Naive thymus-derived CD4-positive, alpha-beta T cell (primary cell): ENCODE data around the gene WWP2. TPM values are rescaled to one million over a fixed set of nuclear protein-coding genes. Genes with fewer than 3 reads are reported as not detected.
A peak's percentile ranks its signal among the peaks of the same experiment; 100 is the strongest.

ENCODE experiments used
- ATAC-seq: fragments of 150-1000 bp; cut with Tn5 transposase; 2 replicates; pipeline ENCODE4 v1.10.0; 2021; ENCODE audit warnings: mild to moderate bottlenecking, moderate library complexity
- CTCF ChIA-PET: fragments of 350-600 bp; sonication (Branson Sonifier 250); formaldehyde crosslinking; loops from one replicate; lab custom pipeline; 2021; ENCODE audit warnings: antibody characterized with exemption; lab: Charles Lee
- POLR2A ChIA-PET: fragments of 350-600 bp; sonication (Branson Sonifier 250); formaldehyde crosslinking; loops from one replicate; lab custom pipeline; 2021; ENCODE audit warnings: antibody characterized with exemption, inconsistent platforms; lab: Charles Lee
- DNase-seq, 9 donors: peaks; one replicate each; pipeline versions ENCODE4 v3.0.0 to v3.0.0-alpha.2; 2020 to 2022; ENCODE audit warnings: mixed read lengths in 1 of 9
- H3K27ac ChIP-seq: one replicate; pipeline ENCODE4 v1.7.0; 2013; ENCODE audit warnings: mild to moderate bottlenecking, low read depth, low read length, moderate library complexity
- H3K27me3 ChIP-seq, 2 donors: one replicate each; pipeline ENCODE4 v1.7.0; 2013; ENCODE audit warnings: low read length in 2 of 2, mild to moderate bottlenecking in 2 of 2, moderate library complexity in 2 of 2; ENCODE audit not compliant: control insufficient read depth in 2 of 2, insufficient read depth in 2 of 2
- H3K36me3 ChIP-seq, 3 experiments: 1 replicate in 2 of 3; 2 replicates in 1 of 3; pipeline ENCODE4 v1.7.0; 2013; ENCODE audit warnings: low read length in 3 of 3, mild to moderate bottlenecking in 3 of 3, moderate library complexity in 1 of 3; ENCODE audit not compliant: insufficient read depth in 3 of 3, control insufficient read depth in 2 of 3
- H3K4me1 ChIP-seq, 2 donors: one replicate each; pipeline ENCODE4 v1.7.0; 2013; ENCODE audit warnings: low read length in 2 of 2, mild to moderate bottlenecking in 2 of 2, moderate library complexity in 1 of 2; ENCODE audit not compliant: control insufficient read depth in 2 of 2, insufficient read depth in 2 of 2
- H3K4me3 ChIP-seq: 2 replicates; pipeline ENCODE4 v1.7.0; 2013; ENCODE audit warnings: mild to moderate bottlenecking, low read length
- H3K9me3 ChIP-seq, 3 experiments: 1 replicate in 2 of 3; 2 replicates in 1 of 3; pipeline ENCODE4 v1.7.0; 2013; ENCODE audit warnings: low read length in 3 of 3; ENCODE audit not compliant: control insufficient read depth in 2 of 3
- H3K27ac Mint-ChIP-seq, 9 donors: one replicate each; pipeline ENCODE4 v1.8.0; 2020 to 2022; ENCODE audit warnings: mixed read lengths in 9 of 9, mild to moderate bottlenecking in 8 of 9, moderate library complexity in 5 of 9, inconsistent platforms in 2 of 9
- H3K27me3 Mint-ChIP-seq, 5 donors: one replicate each; pipeline ENCODE4 v1.8.0; 2021 to 2022; ENCODE audit warnings: mixed read lengths in 5 of 5, mild to moderate bottlenecking in 1 of 5
- H3K36me3 Mint-ChIP-seq, 5 donors: one replicate each; pipeline ENCODE4 v1.8.0; 2020 to 2022; ENCODE audit warnings: mixed read lengths in 5 of 5, mild to moderate bottlenecking in 3 of 5, inconsistent platforms in 1 of 5
- H3K4me1 Mint-ChIP-seq, 7 donors: one replicate each; pipeline ENCODE4 v1.8.0; 2020 to 2022; ENCODE audit warnings: mixed read lengths in 7 of 7, mild to moderate bottlenecking in 3 of 7, inconsistent platforms in 1 of 7
- H3K4me3 Mint-ChIP-seq, 10 donors: one replicate each; pipeline ENCODE4 v1.8.0; 2020 to 2022; ENCODE audit warnings: mild to moderate bottlenecking in 10 of 10, mixed read lengths in 10 of 10, moderate library complexity in 6 of 10, inconsistent platforms in 2 of 10
- H3K9me3 Mint-ChIP-seq, 11 donors: one replicate each; pipeline ENCODE4 v1.8.0; 2020 to 2022; ENCODE audit warnings: mixed read lengths in 11 of 11, mild to moderate bottlenecking in 4 of 11, inconsistent platforms in 1 of 11, moderate library complexity in 1 of 11
- intact Hi-C, 2 donors: fragments of 100-400 bp; cut with micrococcal nuclease; formaldehyde crosslinking; loops; one replicate each; pipeline ENCODE4 v1.15.1; 2023
- polyA plus RNA-seq, 2 donors: library from polyadenylated mRNA; unstranded; fragments of 300-500 nt; fragmentation: Illumina TruSeq; gene quantifications; one replicate each; pipeline ENCODE4 v1.2.3, GENCODE V29; 2021
- total RNA-seq, 6 experiments: library from RNA in 5 of 6; stranded (reverse) in 5 of 6; gene quantifications; 1 replicate in 5 of 6; 2 replicates in 1 of 6; pipeline ENCODE4 v1.2.3 and lab custom pipeline; 2021 to 2026

The WWP2 gene
- total and polyA plus RNA-seq, 7 experiments from 2014 or later: 29.2 to 81.3 (median 64.7) TPM

DNA sequence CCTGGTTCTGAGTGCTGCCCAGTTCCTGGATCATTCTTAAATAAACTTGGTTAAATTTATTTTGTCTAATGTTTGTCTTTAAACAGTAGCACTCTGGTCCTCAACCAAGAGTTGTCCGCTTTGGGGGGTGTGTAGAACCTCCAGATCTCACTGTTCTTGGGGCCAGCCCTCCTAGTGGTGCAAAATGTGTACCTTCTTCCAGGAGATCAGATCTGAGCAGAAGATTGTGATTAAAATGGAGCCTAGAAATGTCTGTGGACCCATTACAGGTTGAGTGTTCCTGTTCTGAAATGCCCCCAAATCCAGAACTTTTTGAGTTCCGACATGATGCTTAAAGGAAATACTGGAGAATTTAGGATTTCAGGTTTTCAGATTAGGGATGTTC lies 143.0 kb downstream of the WWP2 start:
- Histone ChIP-seq H3K4me1 (no peaks in the 10 kb centered on the region), H3K27me3 (no peaks in the 10 kb centered on the region), H3K9me3 (no peaks in the 10 kb centered on the region), H3K27ac (no peak overlapping the region), H3K4me3 (no peak overlapping the region), H3K36me3 (peaks cover 0 to 31% (median 0%) of the 10 kb centered on the region in 3 experiments)
- DNase-seq: no peak
- ATAC-seq: no peak
- ChIA-PET CTCF (no interaction called here), POLR2A (no interaction called here)
- Mint-ChIP-seq H3K27ac (no peak overlapping the region), H3K36me3 (peaks cover 4 to 48% (median 12%) of the 10 kb centered on the region in 5 donors), H3K4me1 (no peaks in the 10 kb centered on the region), H3K4me3 (no peak overlapping the region), H3K27me3 (no peaks in the 10 kb centered on the region), H3K9me3 (no peaks in the 10 kb centered on the region)
- intact Hi-C loops: no loop called here

DNA sequence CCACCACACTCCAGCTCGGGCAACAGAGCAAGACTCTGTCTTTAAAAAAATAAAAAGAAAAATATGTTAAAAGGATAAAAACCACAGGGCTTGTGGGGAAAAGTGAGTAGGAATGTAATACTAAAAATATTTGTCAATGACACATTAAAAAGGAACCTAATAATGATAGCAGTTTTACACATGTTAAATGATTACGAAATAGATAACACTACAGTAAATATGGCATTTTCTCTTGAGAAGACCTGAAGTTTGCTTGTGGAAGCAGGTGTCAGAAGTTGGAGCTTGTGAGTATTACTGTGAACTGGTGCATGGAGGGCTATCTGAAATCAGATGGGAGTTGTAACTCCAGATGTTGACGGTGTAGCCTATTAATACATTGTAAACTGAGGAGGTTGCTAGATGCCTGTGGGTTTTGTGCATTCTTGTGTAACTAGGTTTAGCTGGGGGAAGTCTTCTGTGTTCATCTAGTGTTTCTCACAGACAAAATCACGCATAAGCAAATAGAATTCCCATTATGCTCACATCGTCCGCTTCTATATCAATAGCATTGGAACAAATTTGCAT lies 144.8 kb downstream of the WWP2 start:
- CTCF ChIA-PET: interaction anchor here (0.6 kb wide), 1 partner anchor 1791 kb away, joined by 3 read pairs; no protein-coding TSS in a partner anchor
- H3K4me3 ChIP-seq: no peak overlapping the region
- H3K27me3 Mint-ChIP-seq: no peaks in the 10 kb centered on the region
- no peaks in the 10 kb centered on the region for H3K4me1 ChIP-seq
- POLR2A ChIA-PET: no interaction called here
- ATAC-seq: no peak
- peaks cover 5 to 46% (median 12%) of the 10 kb centered on the region in 5 donors for H3K36me3 Mint-ChIP-seq
- no peak overlapping the region for H3K27ac Mint-ChIP-seq
- peaks cover 0 to 46% (median 7%) of the 10 kb centered on the region in 3 experiments for H3K36me3 ChIP-seq
- no peaks in the 10 kb centered on the region for H3K9me3 Mint-ChIP-seq
- no peak overlapping the region for H3K4me3 Mint-ChIP-seq
- no peak for DNase-seq
- intact Hi-C loops: no loop called here
- H3K9me3 ChIP-seq: no peaks in the 10 kb centered on the region
- H3K27ac ChIP-seq: no peak overlapping the region
- no peaks in the 10 kb centered on the region for H3K4me1 Mint-ChIP-seq
- no peaks in the 10 kb centered on the region for H3K27me3 ChIP-seq

DNA sequence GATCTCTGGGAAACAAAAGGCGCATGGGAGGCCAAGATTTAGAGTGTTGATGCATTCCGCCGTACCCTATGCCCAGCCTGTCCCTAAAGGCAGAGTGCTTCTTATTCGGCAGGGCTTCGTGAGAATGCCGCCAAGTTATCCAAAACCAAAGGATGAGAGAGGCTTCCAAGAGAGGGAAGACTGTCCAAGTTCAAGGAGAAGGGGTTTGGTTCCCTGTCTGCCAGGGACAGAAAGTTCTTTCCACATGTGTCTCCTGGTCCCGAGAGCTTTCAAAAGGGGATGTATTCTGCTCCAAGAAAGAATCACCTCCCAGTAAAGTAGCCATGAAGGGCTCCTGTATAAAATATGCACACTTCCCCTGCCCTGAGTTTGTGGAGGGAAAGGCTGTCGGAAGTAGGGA lies 146.9 kb downstream of the WWP2 start:
- intact Hi-C loops: no loop called here
- no peaks in the 10 kb centered on the region for H3K9me3 ChIP-seq
- H3K27me3 ChIP-seq: no peaks in the 10 kb centered on the region
- H3K9me3 Mint-ChIP-seq: no peaks in the 10 kb centered on the region
- H3K4me3 Mint-ChIP-seq: no peak overlapping the region
- peaks cover 0 to 43% (median 7%) of the 10 kb centered on the region in 3 experiments for H3K36me3 ChIP-seq
- no peak overlapping the region for H3K27ac Mint-ChIP-seq
- CTCF ChIA-PET: no interaction called here
- peaks cover 3 to 34% (median 11%) of the 10 kb centered on the region in 5 donors for H3K36me3 Mint-ChIP-seq
- no peak overlapping the region for H3K27ac ChIP-seq
- DNase-seq: no peak
- no peak overlapping the region for H3K4me3 ChIP-seq
- H3K4me1 Mint-ChIP-seq: no peaks in the 10 kb centered on the region
- no peak for ATAC-seq
- H3K27me3 Mint-ChIP-seq: no peaks in the 10 kb centered on the region
- POLR2A ChIA-PET: no interaction called here
- no peaks in the 10 kb centered on the region for H3K4me1 ChIP-seq

DNA sequence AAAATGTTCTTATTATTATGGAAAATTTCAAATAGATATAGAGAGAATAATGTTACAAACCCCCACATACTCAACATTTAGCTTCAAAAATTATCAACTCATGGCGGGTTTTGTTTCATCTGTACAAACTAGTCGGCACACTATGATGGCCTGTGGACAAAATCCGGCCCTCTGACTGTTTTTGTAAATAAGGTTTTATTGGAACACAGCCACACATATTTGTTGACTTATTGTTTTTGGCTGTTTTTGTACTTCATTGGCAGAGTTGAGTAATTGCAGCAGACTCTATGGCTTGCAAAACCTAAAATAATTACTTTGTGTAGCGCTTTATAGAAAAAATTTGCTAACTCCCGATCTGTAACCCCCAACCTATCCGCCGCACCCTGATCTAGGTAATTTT lies 147.6 kb downstream of the WWP2 start:
- no peaks in the 10 kb centered on the region for H3K9me3 Mint-ChIP-seq
- no peaks in the 10 kb centered on the region for H3K27me3 Mint-ChIP-seq
- H3K27ac ChIP-seq: no peak overlapping the region
- H3K36me3 Mint-ChIP-seq: peaks cover 3 to 39% (median 13%) of the 10 kb centered on the region in 5 donors
- no peak overlapping the region for H3K4me3 ChIP-seq
- CTCF ChIA-PET: no interaction called here
- no peaks in the 10 kb centered on the region for H3K4me1 Mint-ChIP-seq
- intact Hi-C loops: no loop called here
- no peaks in the 10 kb centered on the region for H3K27me3 ChIP-seq
- no peaks in the 10 kb centered on the region for H3K9me3 ChIP-seq
- H3K4me3 Mint-ChIP-seq: no peak overlapping the region
- no peak overlapping the region for H3K27ac Mint-ChIP-seq
- H3K4me1 ChIP-seq: no peaks in the 10 kb centered on the region
- ATAC-seq: no peak
- peaks cover 0 to 42% (median 7%) of the 10 kb centered on the region in 3 experiments for H3K36me3 ChIP-seq
- POLR2A ChIA-PET: no interaction called here
- DNase-seq: no peak

DNA sequence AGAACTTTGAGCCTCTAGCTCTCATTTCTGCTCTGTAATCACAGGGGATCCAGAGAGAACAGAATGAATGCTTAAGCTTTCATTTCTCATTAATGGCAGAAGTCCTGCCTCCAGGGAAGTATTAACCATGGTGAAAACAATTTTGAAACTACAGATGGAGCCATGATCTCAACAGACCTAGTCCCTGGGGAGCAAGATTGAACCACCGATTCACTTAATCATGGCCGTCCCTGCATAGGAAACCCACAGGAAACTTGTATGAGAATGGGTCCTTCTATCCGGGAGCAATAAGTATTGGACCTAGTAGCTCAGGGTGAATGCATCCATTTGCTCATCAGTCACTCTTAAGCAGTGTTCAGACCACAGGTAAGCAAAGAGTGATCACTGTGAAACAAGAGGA lies 148.8 kb downstream of the WWP2 start:
- no peaks in the 10 kb centered on the region for H3K9me3 Mint-ChIP-seq
- Histone ChIP-seq H3K27ac (no peak overlapping the region), H3K27me3 (no peaks in the 10 kb centered on the region), H3K4me1 (no peaks in the 10 kb centered on the region), H3K36me3 (peaks cover 0 to 40% (median 7%) of the 10 kb centered on the region in 3 experiments), H3K9me3 (no peaks in the 10 kb centered on the region), H3K4me3 (no peak overlapping the region)
- ChIA-PET POLR2A (no interaction called here), CTCF (no interaction called here)
- no peak for DNase-seq
- no peaks in the 10 kb centered on the region for H3K27me3 Mint-ChIP-seq
- no peak overlapping the region for H3K4me3 Mint-ChIP-seq
- ATAC-seq: no peak
- peak overlapping the region in 2 of 9 donors; percentile 12 to 14 for H3K27ac Mint-ChIP-seq
- intact Hi-C loops: no loop called here
- no peaks in the 10 kb centered on the region for H3K4me1 Mint-ChIP-seq
- H3K36me3 Mint-ChIP-seq: peaks cover 3 to 44% (median 14%) of the 10 kb centered on the region in 5 donors

DNA sequence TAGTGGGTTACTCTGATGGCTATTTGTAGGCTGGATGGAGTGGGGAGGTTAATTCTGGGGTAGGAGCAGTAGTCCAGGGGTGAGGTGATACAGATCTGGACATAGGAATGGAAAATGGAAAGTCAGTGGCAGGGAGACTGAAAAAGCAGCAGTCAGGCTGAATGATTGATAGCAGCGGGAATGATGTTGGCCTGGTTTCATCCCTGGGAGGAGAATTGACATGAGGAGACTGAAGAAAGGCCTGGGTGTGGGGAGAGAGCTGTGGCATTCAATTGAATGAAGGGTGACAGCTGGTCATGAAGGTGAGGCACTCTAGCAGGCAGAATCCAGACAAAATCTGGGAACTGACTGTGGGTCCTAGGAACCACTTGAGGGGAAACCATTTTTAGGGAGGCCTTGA lies 154.3 kb downstream of the WWP2 start:
- Histone ChIP-seq H3K4me1 (no peaks in the 10 kb centered on the region), H3K27me3 (no peaks in the 10 kb centered on the region), H3K4me3 (no peak overlapping the region), H3K36me3 (peaks cover 0 to 41% (median 3%) of the 10 kb centered on the region in 3 experiments), H3K9me3 (no peaks in the 10 kb centered on the region), H3K27ac (no peak overlapping the region)
- Mint-ChIP-seq H3K9me3 (peaks cover 0 to 1% (median 0%) of the 10 kb centered on the region in 11 donors), H3K4me1 (no peaks in the 10 kb centered on the region), H3K4me3 (no peak overlapping the region), H3K27me3 (no peaks in the 10 kb centered on the region), H3K36me3 (peaks cover 4 to 42% (median 16%) of the 10 kb centered on the region in 5 donors), H3K27ac (peak overlapping the region in 2 of 9 donors; percentile 32 to 80)
- no peak for ATAC-seq
- no peak for DNase-seq
- POLR2A ChIA-PET: no interaction called here
- intact Hi-C loops: no loop called here
- CTCF ChIA-PET: no interaction called here

DNA sequence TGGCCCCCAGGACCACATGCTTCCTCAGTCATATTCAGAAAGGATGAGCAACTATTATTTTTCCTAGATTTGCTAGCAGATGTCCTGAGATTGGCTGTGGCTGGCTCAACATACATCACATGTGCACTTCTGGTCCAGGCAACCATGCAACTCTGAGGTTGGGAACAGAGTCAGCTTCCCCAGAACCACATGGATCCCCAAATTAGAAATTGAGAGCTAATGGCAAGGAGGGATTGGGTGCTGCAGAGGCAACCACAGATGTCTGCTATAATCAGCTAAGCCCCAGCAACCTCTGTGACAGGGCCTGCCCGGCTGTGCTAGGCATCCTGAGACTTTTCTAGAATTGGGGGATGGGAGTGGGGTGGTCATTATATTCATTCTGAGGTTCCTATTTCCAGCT lies 155.2 kb downstream of the WWP2 start:
- Histone ChIP-seq H3K4me1 (no peaks in the 10 kb centered on the region), H3K4me3 (no peak overlapping the region), H3K27ac (no peak overlapping the region), H3K9me3 (no peaks in the 10 kb centered on the region), H3K27me3 (no peaks in the 10 kb centered on the region), H3K36me3 (peaks cover 0 to 36% (median 3%) of the 10 kb centered on the region in 3 experiments)
- Mint-ChIP-seq H3K4me1 (no peaks in the 10 kb centered on the region), H3K27ac (peak overlapping the region in 1 of 9 donors; percentile 38), H3K27me3 (no peaks in the 10 kb centered on the region), H3K9me3 (peaks cover 0 to 2% (median 0%) of the 10 kb centered on the region in 11 donors), H3K36me3 (peaks cover 4 to 42% (median 16%) of the 10 kb centered on the region in 5 donors), H3K4me3 (no peak overlapping the region)
- intact Hi-C loops: no loop called here
- no peak for ATAC-seq
- DNase-seq: no peak
- ChIA-PET CTCF (no interaction called here), POLR2A (interaction anchor here (0.6 kb wide), 1 partner anchor 222 kb away, joined by 4 read pairs; no protein-coding TSS in a partner anchor)
